LNCaP clone FGC (cell line): Measurements from ENCODE around the gene CCDC66.
A peak's percentile ranks its signal among the peaks of the same experiment; 100 is the strongest.

Experiments used
- DNase-seq: peaks from one replicate; pipeline ENCODE4 v3.0.0-alpha.2; 2011; ENCODE audit warnings: low read depth
- H3K4me3 ChIP-seq: 2 replicates; pipeline ENCODE4 v1.5.1; 2011; ENCODE audit warnings: mild to moderate bottlenecking, low read depth, low read length, control low read depth
- CTCF ChIP-seq: IDR thresholded peaks from 2 replicates; pipeline ENCODE4 v1.5.1; 2012; ENCODE audit warnings: mild to moderate bottlenecking; ENCODE audit not compliant: control insufficient read depth, insufficient read depth; ENCODE audit errors: extremely low read depth

The CCDC66 gene

GRCh38 chr3:56556908-56557830, at the start of gene CCDC66:
TSS of gene CCDC66 (plus strand) at chr3:56557175. CDS start at chr3:56557243, 68 bp downstream.
- peak within 1 kb of the TSS; percentile 78 for H3K4me3 ChIP-seq
- peak; percentile 74 for TF ChIP-seq CTCF
- DNase-seq: peak; percentile 64

GRCh38 chr3:56519641-56520040, 37.3 kb upstream of the CCDC66 start:
- no peak for TF ChIP-seq CTCF
- H3K4me3 ChIP-seq: no peak overlapping the region
- DNase-seq: no peak

GRCh38 chr3:56522374-56522773, 34.6 kb upstream of the CCDC66 start:
- no peak for TF ChIP-seq CTCF
- no peak overlapping the region for H3K4me3 ChIP-seq

GRCh38 chr3:56525291-56525690, 31.7 kb upstream of the CCDC66 start:
- no peak for DNase-seq
- no peak for TF ChIP-seq CTCF
- H3K4me3 ChIP-seq: no peak overlapping the region

More at GRCh38 chr3:56522374-56522773, 34.6 kb upstream of the CCDC66 start:
- DNase-seq: no peak

- no peak for TF ChIP-seq CTCF
- no peak for DNase-seq
These were observed 20.2 kb upstream of the CCDC66 start for GRCh38 chr3:56536735-56537134.

GRCh38 chr3:56547486-56547885, 9.5 kb upstream of the CCDC66 start:
- peak; percentile 50 for TF ChIP-seq CTCF
- no peak for DNase-seq
- H3K4me3 ChIP-seq: no peak overlapping the region

More at GRCh38 chr3:56536735-56537134, 20.2 kb upstream of the CCDC66 start:
- H3K4me3 ChIP-seq: no peak overlapping the region

GRCh38 chr3:56557831-56558170, 826 bp downstream of the CCDC66 start:
- DNase-seq: no peak
- H3K4me3 ChIP-seq: peak overlapping the region; percentile 78
- TF ChIP-seq CTCF: no peak
